GM21576 (cell line): ENCODE results near the gene FEZF1.
"Not testable (repeated sequence)": the region's sequence is repeated elsewhere in the genome, so short reads cannot be mapped to it uniquely, and the experiment has no call there.

Source experiments
- ATAC-seq: cut with Tn5 transposase; IDR thresholded peaks from one replicate; pipeline ENCODE4 v1.9.1; 2021; ENCODE audit warnings: mild to moderate bottlenecking, moderate library complexity; ENCODE audit not compliant: unreplicated experiment

FEZF1 gene

DNA sequence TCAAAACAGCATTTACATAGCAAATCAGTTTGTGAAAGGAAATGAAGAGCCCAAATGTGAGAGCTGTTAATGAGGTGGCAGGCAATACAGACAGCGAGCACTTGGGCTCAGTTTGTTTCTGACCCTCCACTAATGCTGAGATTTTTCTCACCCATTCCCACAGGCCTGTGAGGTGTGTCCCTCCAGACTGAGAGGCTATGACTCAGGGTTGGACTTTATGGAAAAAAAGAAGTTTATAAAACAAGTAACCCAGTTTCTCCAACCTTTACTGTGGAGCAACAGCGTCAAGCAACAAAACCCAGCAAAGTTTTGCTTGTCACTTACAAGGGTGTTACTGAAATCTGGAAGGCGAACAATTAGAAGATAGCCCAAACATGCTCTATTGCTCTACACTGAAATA lies 4.9 kb upstream of the FEZF1 start:
- no peak for ATAC-seq

DNA sequence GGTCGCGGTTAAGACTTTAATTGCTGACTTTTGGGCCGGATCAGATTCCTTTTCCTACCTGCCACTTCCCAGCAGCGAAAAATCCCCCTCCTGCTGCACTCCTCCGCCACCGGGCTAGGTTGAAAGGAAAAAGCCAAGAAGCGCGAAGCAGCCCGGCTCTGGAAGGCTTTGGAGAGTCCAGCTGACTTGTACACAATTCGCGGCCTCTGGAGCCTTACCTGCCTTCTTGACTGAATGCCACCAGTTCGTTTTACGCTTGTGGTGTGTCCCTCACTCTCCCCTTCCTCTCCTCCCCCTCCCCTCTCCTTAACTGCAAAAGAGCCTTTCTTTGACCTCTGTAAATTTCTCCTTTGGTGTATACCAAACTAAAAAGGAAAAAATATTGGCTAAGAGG lies 2.7 kb upstream of the FEZF1 start:
- ATAC-seq = no peak

DNA sequence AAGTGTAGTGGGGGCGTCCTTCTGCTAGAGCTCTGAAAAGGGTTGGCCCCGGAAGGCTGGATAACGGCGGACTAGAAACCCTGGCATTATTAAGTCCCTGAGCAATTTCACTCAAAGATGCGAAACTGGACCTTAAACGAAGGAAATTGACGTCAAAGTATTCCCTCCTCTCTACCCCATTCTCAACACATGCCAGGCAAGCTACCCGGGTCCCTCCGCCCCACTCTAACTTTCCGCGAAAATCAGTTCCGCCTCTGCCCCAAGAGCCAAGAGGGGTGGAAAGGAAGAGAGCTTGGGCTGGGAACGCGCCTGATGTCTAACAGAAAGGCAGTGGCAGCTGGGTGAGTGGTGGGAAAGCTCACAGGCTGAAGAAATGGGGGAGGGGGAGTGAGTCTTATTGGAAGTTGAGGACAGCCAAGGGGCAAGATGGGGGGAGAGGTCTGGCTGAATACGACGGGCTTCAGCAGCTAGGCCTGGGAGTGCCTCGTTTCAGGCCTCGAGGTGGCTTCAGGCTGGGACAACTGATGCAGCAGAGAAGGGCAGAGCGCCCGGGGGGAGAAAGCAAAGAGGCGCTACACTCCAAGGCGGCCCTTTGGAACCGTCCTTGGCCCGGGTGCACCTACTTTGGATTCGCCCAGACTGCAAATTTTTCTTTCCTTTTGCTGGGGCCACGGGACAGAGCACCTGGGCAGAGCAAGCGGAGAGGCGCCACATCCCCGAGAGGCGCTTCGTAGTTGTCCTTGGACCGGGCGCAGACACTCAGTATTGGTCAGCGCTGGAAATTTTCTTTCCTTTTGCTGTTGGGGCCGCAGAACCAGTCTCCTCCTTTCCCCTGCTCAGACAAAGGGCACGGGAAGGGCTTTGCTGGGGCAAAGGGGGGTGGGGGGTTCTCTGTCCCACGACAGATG lies 2.0 kb upstream of the FEZF1 start:
- ATAC-seq = no peak

DNA sequence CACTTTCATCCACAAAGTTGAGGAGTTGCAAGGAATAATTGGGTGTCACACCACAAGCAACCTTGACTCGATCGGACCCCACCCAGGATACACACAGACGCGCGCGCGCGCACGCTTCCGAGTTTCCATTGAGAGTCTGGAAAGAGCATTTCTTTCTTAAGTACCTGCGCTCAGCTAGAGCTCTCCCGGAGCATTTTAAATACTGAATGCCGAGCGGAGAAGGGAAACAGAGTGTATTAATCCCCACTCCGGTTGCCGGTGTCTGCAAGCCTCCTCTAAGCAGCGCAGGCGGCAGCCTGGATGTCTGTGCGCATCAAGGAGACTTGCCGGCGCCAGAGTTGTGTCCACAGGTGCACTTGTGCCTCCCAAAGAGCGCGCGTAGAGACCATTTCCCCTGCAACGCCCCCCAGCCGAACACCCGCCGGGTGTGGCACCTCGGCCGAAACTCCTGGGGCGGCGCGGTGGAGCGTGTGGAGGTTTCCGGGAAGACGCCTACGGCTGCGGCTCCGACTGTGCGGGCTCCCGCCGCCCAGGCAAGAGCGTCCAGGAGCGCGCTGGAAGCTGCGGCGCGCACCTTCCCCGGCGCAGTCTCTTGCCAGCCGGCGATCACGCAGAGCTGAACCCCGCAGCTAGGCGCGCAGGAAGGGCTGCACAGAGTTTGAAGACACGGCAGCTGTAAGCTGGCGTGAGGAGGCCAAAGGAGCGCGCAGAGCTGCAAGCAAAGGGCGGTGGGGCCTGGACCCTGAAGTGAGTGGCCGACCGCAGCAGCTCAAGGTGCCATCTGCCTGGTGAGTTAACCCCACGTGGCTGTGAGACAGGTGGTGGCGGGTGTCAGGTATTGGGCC lies 1.1 kb upstream of the FEZF1 start:
- no peak for ATAC-seq

DNA sequence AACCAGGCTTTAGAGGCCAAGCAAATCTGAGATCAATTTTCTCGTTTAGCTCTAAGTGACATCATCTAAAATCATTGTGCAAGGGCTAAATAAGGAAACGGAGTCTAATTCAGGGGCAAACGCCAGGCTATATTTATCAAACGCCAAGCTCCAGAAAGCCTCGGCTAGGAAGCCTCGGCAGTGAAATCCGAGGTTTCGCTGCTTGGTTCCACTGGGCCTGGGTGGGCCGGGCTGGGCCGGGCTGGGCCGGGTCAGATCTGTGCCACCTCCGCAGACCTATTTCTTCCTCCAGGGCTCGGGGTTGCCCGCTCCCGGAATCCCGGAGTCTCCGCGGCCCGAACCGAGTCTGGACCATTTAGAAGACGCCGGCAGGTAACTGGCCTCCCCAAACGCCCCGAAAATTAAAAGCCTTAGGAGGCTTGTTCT lies 459 bp upstream of the FEZF1 start:
- no peak for ATAC-seq

DNA sequence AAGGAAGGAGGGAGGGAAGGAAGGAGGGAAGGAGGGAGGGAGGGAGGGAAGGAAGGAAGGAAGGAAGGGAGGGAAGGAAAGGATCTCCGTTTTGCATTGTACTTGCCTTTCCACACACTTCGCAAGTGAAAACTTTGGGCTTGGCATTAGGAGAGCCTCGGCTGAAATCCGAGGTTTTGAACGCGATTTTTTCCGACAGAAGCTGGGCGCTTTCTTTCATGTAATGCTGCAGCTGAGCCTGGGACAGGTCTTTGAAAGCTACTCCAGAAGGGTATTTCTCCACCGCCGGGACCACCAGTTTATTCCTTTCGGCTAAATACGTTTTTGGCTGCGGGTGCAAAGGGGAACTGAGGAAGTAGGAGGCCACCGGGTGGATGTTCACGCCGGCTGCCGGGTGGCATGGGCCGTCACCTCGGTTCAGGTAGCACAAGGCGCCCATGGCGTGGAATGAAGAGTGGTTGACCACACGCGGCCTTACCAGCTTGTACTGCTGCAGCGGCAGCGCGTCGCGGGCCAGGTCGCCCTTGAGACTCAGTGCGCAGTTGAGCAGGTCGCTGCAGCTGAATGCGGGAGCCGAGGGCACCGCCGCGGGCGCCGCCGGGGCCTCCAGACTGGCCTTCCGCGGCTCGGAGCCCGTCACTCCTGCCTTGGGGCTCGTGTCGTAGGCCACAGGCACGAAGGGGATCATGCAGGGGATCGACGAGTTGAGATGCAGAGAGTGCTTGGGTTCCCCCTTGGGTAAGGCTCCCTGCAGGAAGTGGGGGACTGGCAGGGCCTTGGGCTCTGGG lies 825 bp downstream of the FEZF1 start:
- ATAC-seq = no peak

DNA sequence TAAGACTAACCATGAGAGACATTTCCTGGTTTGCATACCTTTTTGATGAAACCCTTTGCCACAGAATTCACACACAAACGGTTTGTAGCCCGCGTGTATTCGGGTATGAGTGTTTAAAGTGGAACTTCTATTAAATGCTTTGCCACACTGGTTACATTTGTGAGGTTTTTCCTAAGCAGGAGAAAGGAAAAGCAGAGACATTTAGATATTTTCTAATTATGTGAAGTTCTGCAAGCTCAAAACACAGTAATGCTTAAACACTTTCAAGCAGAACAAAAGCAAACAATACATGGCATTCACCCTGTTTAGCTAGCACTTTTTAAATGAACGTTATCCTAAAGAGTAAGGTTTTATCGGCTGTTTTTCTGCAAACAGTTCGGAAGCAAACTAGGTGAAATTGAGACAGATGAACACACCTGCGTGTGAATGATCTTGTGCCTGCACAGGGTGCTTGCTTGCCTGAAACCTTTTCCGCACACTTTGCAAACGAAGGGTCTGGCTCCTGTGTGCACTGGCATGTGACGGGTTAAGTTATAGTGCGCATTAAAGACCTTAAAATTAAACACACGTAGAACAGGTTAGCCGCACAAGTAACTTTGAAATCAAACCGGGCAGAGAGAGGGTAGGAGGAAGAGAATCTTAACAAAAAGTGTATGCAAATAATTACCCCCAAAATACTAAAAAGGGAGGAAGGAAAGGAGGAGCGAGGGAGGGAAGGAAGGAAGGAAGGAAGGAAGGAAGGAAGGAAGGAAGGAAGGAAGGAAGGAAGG lies 1.6 kb downstream of the FEZF1 start:
- ATAC-seq = no peak

DNA sequence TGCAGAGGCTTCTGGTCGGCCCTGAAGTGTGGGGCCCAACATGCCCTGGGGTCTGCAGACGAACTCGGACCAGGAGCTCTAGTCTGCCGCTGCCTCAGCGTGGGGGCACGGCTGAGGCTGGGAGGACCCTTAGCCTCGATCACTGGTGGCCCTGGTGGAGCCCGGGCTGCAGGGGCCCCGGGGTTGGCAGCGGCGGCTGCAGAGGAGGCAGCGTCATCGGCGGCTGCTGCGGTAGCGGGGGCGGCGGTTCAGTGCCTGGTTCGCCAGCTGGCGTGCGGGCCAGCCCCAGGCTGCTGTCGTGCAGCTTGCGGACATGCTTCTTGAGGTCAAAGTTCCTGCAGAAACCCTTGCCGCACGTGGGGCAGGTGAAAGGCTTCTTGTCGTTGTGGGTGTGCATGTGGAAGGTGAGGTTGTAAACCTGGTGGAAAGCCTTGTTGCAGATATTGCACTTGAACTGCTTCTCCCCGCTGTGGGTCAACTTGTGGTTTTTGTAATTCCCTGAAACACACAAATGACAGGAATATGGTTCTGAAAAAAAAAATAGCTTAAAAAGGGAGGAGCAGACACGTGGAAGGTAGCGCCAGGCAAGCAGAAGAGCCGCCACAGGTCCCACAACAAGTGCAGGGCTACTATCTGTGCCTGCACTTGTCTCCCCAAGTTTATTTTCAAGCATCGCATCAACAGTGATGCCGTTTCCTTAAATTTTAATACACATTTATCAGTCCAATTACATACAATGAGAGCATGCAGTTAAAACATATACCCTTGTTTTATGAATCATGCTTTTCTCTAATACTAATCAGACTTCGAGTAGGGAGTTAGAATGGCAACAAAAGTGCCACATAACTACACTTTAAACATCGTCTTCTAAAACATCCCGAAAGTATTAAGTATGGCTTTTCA lies 2.4 kb downstream of the FEZF1 start:
- no peak for ATAC-seq

DNA sequence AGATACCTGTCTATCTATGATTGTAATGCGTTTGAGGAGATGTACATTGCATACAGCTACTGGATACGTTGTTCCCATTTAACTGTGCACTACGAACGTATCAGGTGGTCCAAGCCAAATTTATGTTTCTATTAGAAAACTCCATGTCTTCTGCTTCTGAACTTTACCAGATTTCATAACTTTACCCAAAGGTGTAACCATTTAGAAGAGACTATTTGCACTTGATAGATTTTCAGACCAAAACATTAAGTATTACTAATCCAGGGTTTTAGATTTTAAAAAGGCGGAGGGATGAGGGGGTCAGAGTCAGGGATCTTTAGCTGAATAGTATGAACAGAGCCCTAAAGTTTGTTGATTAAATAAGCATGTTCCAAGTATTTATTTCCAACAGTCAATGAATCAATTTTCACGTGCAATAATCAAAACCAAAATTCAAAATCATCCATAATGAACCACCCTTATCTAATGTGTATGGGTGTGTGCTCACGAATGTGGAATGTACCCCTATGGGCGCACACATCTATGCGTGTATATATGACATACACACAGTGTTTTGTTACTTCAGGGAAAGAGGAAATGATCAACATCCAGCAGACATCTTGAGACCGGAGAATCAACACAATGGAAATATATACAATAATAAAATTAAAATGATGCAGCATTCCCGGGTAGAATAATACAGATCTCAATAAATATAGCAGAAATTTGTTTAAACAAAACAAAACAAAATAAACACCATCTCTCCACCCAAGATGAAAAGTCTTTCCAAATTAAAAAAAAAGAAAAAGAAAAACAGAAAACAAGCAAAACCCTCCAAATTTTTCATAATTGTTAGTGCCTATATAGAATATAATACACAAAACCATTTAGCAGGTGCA lies 3.4 kb downstream of the FEZF1 start:
- no peak for ATAC-seq

DNA sequence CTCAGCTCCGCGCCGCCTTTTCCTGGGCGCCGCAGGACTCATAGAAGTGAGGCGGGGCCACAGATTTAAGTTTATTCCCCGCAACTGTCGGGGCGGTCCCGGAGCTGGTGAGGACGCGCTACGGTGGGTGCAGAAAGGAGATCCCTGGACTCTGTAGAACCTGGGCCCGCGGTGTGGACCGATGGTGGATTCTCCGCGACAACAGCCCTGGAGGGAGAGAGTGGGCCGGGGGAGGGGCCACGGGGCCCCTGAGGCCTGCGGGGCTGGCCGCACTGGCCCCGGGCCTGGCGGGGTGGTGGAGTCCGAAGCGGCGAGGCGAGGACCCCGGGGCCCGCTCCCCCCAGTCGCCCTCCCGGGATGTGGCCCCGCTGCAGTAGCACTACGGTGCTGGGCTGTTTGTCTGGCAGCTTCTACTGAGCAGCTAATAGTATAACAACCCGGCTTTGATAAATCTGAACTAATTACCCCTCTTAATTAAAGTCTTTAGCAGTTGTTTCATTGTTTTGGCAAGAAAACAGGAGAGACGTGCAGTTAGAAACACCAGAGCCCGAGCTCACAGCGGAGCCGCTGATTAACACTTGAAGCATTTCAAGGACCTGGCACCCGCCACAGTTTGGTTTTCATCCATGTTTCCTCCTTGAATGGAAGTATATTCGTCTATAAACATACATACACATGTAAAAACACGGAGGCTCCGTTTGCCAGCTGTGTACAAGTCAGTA lies 4.2 kb downstream of the FEZF1 start:
- ATAC-seq = no peak

DNA sequence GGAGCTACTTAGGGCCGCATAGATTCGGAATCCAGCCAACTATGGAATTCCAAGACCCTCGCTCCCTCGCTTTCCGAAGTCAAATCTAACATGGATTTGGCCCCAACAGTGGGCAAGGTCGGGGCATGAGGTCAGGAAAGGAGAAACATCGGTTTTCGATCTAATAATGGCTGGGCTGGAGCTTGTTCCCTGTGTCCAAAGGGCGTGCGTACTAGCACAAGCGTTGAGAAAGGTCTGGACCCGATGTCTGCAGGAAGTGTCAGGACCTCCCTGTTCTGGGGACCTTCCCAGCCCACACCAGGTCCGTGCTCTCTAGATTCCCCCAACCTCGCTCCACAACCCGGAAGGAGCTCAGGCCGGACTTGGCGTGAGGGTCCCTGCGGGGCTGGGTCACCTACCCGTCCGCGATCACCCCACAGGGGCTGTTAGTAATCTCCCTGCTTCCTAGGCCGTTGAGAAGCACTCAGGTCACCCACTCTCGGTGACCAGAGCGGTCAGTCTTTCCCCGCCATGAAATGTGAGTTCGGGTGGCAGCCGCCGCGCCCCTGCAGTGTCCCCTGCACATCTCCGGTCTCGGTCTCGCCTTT lies 4.8 kb downstream of the FEZF1 start:
- no peak for ATAC-seq

DNA sequence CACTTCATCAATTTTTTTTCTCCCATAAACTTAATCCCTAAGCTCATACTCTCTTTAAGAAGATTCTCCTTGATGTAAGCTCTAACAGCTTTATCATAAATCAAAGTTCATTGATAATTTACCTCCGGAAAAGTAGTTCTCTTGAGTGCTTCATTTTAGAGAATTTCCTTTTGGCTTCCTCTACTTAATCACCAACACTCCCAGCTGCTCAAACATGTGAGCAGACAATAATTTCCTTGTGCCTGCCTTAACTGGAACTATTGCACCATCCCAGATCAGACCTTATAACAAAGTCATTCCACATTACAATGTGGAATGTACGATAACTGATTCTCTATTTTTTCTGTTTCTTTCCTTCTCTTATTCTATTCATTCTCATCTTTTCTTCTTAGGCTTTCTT lies 5.9 kb downstream of the FEZF1 start:
- ATAC-seq = no peak

DNA sequence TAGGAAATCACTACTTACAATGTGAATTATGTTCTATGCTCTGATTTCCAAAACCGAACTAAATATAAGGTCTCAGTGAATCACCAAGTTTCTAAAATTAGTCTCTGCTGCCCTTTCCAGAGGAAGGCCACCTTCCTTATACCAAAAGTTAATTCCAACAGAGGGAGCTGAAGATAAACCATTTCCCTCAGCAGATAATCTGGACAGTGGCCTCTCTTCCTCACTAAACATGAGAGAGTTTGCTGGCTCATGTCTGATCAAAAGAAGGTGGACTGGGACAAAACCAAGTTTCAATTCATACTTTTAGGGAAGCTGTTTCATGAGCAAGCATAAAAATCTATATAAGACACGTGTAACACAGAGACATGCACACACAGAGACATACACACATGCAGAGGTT lies 6.4 kb downstream of the FEZF1 start:
- no peak for ATAC-seq

DNA sequence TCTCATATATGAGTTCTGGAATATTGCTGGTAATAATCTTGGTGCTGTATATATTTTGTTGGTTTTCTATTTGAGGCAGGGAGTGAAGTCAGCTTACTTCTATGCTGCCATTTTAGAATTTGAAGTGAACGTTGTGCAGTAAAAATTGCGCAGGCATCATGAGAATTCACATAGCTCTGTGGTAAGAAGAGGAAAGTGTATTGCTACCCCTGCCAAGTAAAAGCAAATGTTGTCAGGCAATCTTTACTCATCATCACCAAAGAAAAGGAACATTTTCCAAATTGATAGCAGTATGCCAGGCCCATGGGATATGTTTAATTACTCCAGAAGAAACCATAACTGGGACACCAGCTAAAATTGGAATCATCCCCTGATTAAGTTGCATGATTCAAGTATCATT lies 13.4 kb downstream of the FEZF1 start:
- ATAC-seq = no peak

DNA sequence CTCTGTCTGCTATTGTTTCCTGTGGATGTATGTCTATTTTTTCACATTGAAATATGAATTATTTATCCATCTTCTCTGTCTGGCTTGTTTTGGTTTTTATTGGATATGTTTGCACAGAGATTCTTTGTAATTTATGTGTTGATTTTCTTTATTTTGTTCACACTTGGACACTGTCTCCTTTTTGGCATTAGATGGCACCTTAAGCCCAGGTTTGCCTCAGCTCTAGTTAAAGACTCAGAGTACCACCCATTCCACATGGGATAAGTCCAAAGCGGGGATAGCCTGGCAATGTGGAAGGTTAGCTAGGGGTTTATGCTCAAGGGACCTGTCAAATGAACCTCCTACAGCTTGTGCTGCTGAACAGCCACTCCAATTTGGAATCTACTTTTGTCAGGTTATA lies 14.1 kb downstream of the FEZF1 start:
- no peak for ATAC-seq

DNA sequence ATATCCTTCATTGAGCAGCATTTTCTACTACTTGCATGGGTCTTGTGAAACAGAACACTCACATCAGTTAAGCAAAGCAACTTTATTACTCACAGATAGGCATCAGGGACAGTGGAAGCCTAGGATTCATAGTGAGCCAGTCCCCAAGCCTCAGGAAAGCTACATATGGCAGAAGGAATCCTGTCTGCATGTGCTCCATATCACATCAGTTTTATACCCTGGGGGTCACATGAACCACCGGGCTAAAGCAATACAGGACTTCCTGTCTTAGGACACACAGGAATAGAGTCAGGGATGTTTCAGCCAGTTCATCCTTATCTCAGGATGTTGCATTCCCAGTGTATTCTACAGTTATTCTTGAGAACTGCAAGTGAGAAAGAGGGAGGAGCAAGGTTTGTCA lies 15.1 kb downstream of the FEZF1 start:
- ATAC-seq = no peak

DNA sequence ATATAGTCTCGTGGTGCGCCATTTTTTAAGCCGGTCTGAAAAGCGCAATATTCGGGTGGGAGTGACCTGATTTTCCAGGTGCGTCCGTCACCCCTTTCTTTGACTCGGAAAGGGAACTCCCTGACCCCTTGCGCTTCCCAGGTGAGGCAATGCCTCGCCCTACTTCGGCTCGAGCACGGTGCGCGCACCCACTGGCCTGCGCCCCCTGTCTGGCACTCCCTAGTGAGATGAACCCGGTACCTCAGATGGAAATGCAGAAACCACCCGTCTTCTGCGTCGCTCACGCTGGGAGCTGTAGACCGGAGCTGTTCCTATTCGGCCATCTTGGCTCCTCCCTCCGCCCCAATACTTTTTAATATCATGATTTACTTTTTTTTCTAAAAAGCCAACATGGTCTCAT lies 19.9 kb downstream of the FEZF1 start:
- ATAC-seq = not testable (repeated sequence)

DNA sequence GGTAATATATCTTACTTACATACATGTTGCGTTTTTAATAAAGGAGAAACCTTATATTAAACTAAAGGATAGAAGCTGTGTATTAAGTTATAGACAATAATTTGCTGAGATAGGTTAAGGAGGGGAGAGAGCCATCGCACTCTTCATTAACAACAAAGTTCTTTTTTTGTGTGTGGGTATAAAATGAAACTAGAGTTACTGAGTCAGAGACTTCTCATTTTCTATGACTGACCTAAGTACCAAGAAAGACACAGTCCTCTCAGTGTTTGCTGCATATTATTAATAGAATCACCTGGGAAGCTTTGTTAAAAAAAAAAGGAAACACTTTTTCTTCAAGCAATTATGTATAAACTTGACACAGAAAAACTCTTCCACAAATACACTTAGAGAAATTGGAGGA lies 31.4 kb downstream of the FEZF1 start:
- no peak for ATAC-seq
